ENCODE data around the gene P2RY2. TPM values are rescaled to one million over a fixed set of nuclear protein-coding genes. Genes with fewer than 3 reads are reported as not detected.

P2RY2 gene
- total and polyA plus RNA-seq, 9 of the 15 experiments (the other 6 are each of a cell fraction or from before 2014, with no cell fraction given): not detected

DNA sequence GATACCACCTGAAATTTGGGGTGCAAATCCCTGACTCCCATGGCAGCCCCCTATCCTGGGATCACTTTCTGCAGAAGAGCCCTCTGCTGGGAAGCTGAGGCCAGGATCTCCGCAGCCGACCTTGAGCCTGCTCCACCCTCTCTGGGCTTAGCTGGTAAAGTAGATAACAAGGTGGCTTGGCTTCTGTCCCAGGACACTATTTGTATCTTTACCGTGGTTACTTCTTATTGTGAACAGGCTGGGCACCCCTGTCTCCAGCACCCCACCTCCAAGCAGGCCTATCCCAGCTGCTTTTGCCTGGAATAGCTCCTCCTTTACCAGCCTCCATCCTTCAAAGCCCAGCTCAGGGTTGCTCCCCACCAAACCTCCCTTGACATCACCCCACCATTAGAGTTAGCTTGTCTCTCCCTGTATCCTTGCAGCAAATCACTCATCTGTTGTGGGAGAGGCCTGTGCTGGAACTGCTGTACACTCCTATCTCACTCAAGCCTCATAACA lies 35.2 kb upstream of the P2RY2 start (continued):
- TF ChIP-seq, protein P1, sequence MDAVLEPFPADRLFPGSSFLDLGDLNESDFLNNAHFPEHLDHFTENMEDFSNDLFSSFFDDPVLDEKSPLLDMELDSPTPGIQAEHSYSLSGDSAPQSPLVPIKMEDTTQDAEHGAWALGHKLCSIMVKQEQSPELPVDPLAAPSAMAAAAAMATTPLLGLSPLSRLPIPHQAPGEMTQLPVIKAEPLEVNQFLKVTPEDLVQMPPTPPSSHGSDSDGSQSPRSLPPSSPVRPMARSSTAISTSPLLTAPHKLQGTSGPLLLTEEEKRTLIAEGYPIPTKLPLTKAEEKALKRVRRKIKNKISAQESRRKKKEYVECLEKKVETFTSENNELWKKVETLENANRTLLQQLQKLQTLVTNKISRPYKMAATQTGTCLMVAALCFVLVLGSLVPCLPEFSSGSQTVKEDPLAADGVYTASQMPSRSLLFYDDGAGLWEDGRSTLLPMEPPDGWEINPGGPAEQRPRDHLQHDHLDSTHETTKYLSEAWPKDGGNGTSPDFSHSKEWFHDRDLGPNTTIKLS (IDR thresholded peaks at IDR 0.05; ENCODE audit: borderline replicate concordance, low read depth): no peak
- TF ChIP-seq, protein P2, sequence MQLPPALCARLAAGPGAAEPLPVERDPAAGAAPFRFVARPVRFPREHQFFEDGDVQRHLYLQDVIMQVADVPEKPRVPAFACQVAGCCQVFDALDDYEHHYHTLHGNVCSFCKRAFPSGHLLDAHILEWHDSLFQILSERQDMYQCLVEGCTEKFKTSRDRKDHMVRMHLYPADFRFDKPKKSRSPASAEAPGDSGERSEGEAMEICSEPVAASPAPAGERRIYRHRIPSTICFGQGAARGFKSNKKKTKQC (CRISPR knock-in tag; IDR thresholded peaks at IDR 0.05): no peak
- TF ChIP-seq ELF1 (tag; IDR thresholded peaks at IDR 0.05) (no peak), CEBPB (tag; IDR thresholded peaks at IDR 0.05) (no peak), SMARCC2 (IDR thresholded peaks at IDR 0.05; ENCODE audit: low read depth) (peak; percentile 37; the same call in 1 of the 2 replicates), TCF3 (CRISPR knock-in tag; IDR thresholded peaks at IDR 0.05) (peak; percentile 86), ZNF174 (CRISPR knock-in tag; IDR thresholded peaks at IDR 0.05) (no peak), RAD21 (CRISPR knock-in tag; conservative IDR thresholded peaks at IDR 0.05 in 1 of 2, IDR thresholded peaks at IDR 0.05 in 1 of 2) (peak in 1 of 2 experiments; percentile 39; a peak in 2 of 4 replicates), NCOR1 (IDR thresholded peaks at IDR 0.05) (peak; percentile 64), TAL1 (IDR thresholded peaks at IDR 0.05) (peak; percentile 69), NEUROD1 (IDR thresholded peaks at IDR 0.05; ENCODE audit: borderline replicate concordance, low read depth, low read length, partially characterized antibody) (peak; percentile 27), TBL1XR1 (IDR thresholded peaks at IDR 0.05; ENCODE audit: low read length in 2 of 2) (no peak), EWSR1 (IDR thresholded peaks at IDR 0.05; ENCODE audit: borderline replicate concordance, low read depth, partially characterized antibody) (no peak), NR2C2 (CRISPR knock-in tag; IDR thresholded peaks at IDR 0.05) (no peak), NR2C2 (tag; IDR thresholded peaks at IDR 0.05) (peak; percentile 51; the same call in 1 of the 2 replicates), PTRF (tag; IDR thresholded peaks at IDR 0.05) (no peak), ZKSCAN1 (IDR thresholded peaks at IDR 0.05; ENCODE audit: low read depth, low read length) (no peak), MAFG (tag; conservative IDR thresholded peaks at IDR 0.05) (no peak), ZKSCAN3 (CRISPR knock-in tag; IDR thresholded peaks at IDR 0.05) (no peak), CBFB (CRISPR knock-in tag; IDR thresholded peaks at IDR 0.05) (no peak), SMAD4 (CRISPR knock-in tag; conservative IDR thresholded peaks at IDR 0.05) (0 out of 2 replicates have a peak, but pooled peaks have one; percentile 29), MTA3 (IDR thresholded peaks at IDR 0.05; ENCODE audit: borderline replicate concordance) (peak; percentile 72)
- TF ChIP-seq, protein P3, sequence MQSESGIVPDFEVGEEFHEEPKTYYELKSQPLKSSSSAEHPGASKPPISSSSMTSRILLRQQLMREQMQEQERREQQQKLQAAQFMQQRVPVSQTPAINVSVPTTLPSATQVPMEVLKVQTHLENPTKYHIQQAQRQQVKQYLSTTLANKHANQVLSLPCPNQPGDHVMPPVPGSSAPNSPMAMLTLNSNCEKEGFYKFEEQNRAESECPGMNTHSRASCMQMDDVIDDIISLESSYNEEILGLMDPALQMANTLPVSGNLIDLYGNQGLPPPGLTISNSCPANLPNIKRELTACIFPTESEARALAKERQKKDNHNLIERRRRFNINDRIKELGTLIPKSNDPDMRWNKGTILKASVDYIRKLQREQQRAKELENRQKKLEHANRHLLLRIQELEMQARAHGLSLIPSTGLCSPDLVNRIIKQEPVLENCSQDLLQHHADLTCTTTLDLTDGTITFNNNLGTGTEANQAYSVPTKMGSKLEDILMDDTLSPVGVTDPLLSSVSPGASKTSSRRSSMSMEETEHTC (IDR thresholded peaks at IDR 0.05): no peak
- TF ChIP-seq, protein P4, sequence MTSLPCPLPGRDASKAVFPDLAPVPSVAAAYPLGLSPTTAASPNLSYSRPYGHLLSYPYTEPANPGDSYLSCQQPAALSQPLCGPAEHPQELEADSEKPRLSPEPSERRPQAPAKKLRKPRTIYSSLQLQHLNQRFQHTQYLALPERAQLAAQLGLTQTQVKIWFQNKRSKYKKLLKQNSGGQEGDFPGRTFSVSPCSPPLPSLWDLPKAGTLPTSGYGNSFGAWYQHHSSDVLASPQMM (CRISPR knock-in tag; IDR thresholded peaks at IDR 0.05): no peak
- TF ChIP-seq, protein P5, sequence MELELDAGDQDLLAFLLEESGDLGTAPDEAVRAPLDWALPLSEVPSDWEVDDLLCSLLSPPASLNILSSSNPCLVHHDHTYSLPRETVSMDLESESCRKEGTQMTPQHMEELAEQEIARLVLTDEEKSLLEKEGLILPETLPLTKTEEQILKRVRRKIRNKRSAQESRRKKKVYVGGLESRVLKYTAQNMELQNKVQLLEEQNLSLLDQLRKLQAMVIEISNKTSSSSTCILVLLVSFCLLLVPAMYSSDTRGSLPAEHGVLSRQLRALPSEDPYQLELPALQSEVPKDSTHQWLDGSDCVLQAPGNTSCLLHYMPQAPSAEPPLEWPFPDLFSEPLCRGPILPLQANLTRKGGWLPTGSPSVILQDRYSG (tag; conservative IDR thresholded peaks at IDR 0.05; ENCODE audit: low read depth): no peak

All from K562 (cell line).